Upper lobe of left lung (tissue), 4 donors: ENCODE results near the gene SCAF4.

Source experiments
- CTCF ChIP-seq, 6 experiments: fragments of 450-650 bp in 4 of 6; fragments of 200-600 bp in 2 of 6; sonication (generic) in 2 of 6; IDR thresholded peaks; one replicate each; pipeline ENCODE4 v1.5.1; 2016 to 2019; ENCODE audit warnings: antibody characterized with exemption in 6 of 6
- EP300 ChIP-seq, 4 donors: sonication (generic); formaldehyde crosslinking; IDR thresholded peaks; one replicate each; pipeline ENCODE4 v1.5.1; 2017; ENCODE audit warnings: antibody characterized with exemption in 4 of 4, control low read depth in 2 of 4
- POLR2A ChIP-seq, 4 donors: fragments of 450-650 bp; IDR thresholded peaks; one replicate each; pipeline ENCODE4 v1.5.1; 2016 to 2017; ENCODE audit warnings: antibody characterized with exemption in 4 of 4, mild to moderate bottlenecking in 2 of 4
- POLR2AphosphoS5 ChIP-seq, 2 donors: sonication (generic); formaldehyde crosslinking; IDR thresholded peaks; one replicate each; pipeline ENCODE4 v1.5.1; 2017; ENCODE audit warnings: antibody characterized with exemption in 2 of 2

DNA sequence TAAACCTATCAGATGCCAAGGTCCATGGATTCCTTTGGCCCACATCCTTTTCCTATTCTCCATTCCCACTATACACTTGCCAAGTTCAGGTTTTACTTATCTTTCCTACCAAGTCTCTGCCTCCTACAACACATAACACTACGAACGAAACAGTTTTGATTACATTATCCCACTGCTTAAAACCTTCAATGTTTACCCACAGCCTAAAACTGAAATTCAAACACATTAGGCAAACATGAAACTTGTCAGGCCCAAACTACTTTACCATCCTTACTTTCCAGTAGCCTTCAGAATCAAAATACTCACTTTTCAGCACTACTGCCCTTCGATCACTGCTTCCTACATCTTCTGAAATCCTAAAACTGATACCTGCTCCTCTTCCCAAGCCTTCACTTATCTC, 3.0 kb downstream of the SCAF4 start:
- TF ChIP-seq CTCF (IDR thresholded peaks at IDR 0.05), result no peak
- no peak for TF ChIP-seq POLR2A (IDR thresholded peaks at IDR 0.05)
- TF ChIP-seq EP300 (IDR thresholded peaks at IDR 0.05), result no peak
- TF ChIP-seq POLR2AphosphoS5 (IDR thresholded peaks at IDR 0.05), result no peak
